ENCODE results near the gene FCGR3A. TPM values are rescaled to one million over a fixed set of nuclear protein-coding genes. Genes with fewer than 3 reads are reported as not detected.
"Not testable (repeated sequence)": the region's sequence is repeated elsewhere in the genome, so short reads cannot be mapped to it uniquely, and the experiment has no call there.

FCGR3A gene
- total RNA-seq, 1 experiment from 2014 or later: not detected

- peak overlapping the region; percentile 4 for H3K4me3 Mint-ChIP-seq (ENCODE audit: low read depth, unreplicated experiment)
- CTCF ChIA-PET; H3K27me3 Mint-ChIP-seq (ENCODE audit: unreplicated experiment); H3K9me3 Mint-ChIP-seq (ENCODE audit: low read depth, unreplicated experiment); H3K36me3 Mint-ChIP-seq (ENCODE audit: insufficient read depth, unreplicated experiment): not testable (repeated sequence)
- peaks cover 14% of the 10 kb centered on the region for H3K4me1 Mint-ChIP-seq (ENCODE audit: low read depth, unreplicated experiment)
- BruUV-seq (replicated peaks): TSS peak; percentile 82
- intact Hi-C loops (cut with micrococcal nuclease; ENCODE audit: unreplicated experiment): loop anchor here (10.0 kb wide), 1 partner anchor 184 kb away; the partner anchor contains the start of gene DUSP12
- peak; percentile 60 for DNase-seq
- peak overlapping the region; percentile 12 for H3K27ac Mint-ChIP-seq (ENCODE audit: unreplicated experiment)
Observed at GRCh38 chr1:161560960-161561715, 11.5 kb upstream of the FCGR3A start.

- H3K9me3 Mint-ChIP-seq (ENCODE audit: low read depth, unreplicated experiment); BruUV-seq (replicated peaks); H3K27ac Mint-ChIP-seq (ENCODE audit: unreplicated experiment); H3K4me1 Mint-ChIP-seq (ENCODE audit: low read depth, unreplicated experiment); H3K4me3 Mint-ChIP-seq (ENCODE audit: low read depth, unreplicated experiment); intact Hi-C loops (cut with micrococcal nuclease; ENCODE audit: unreplicated experiment); H3K36me3 Mint-ChIP-seq (ENCODE audit: insufficient read depth, unreplicated experiment); CTCF ChIA-PET; DNase-seq: not testable (repeated sequence)
- peaks cover 18% of the 10 kb centered on the region for H3K27me3 Mint-ChIP-seq (ENCODE audit: unreplicated experiment)
Observed at GRCh38 chr1:161557506-161558450, 8.2 kb upstream of the FCGR3A start.

GRCh38 chr1:161556990-161557389, 7.4 kb upstream of the FCGR3A start:
- BruUV-seq (replicated peaks); DNase-seq; H3K27ac Mint-ChIP-seq (ENCODE audit: unreplicated experiment); H3K36me3 Mint-ChIP-seq (ENCODE audit: insufficient read depth, unreplicated experiment); CTCF ChIA-PET; H3K9me3 Mint-ChIP-seq (ENCODE audit: low read depth, unreplicated experiment); H3K4me1 Mint-ChIP-seq (ENCODE audit: low read depth, unreplicated experiment); H3K4me3 Mint-ChIP-seq (ENCODE audit: low read depth, unreplicated experiment); intact Hi-C loops (cut with micrococcal nuclease; ENCODE audit: unreplicated experiment): not testable (repeated sequence)
- peaks cover 18% of the 10 kb centered on the region for H3K27me3 Mint-ChIP-seq (ENCODE audit: unreplicated experiment)

- DNase-seq; H3K27ac Mint-ChIP-seq (ENCODE audit: unreplicated experiment); intact Hi-C loops (cut with micrococcal nuclease; ENCODE audit: unreplicated experiment); CTCF ChIA-PET; BruUV-seq (replicated peaks); H3K36me3 Mint-ChIP-seq (ENCODE audit: insufficient read depth, unreplicated experiment); H3K4me3 Mint-ChIP-seq (ENCODE audit: low read depth, unreplicated experiment); H3K4me1 Mint-ChIP-seq (ENCODE audit: low read depth, unreplicated experiment); H3K9me3 Mint-ChIP-seq (ENCODE audit: low read depth, unreplicated experiment): not testable (repeated sequence)
- peaks cover 18% of the 10 kb centered on the region for H3K27me3 Mint-ChIP-seq (ENCODE audit: unreplicated experiment)
Observed at GRCh38 chr1:161556143-161556542, 6.5 kb upstream of the FCGR3A start.

GRCh38 chr1:161554815-161555417, 5.3 kb upstream of the FCGR3A start:
- peaks cover 18% of the 10 kb centered on the region for H3K27me3 Mint-ChIP-seq (ENCODE audit: unreplicated experiment)
- DNase-seq; H3K4me3 Mint-ChIP-seq (ENCODE audit: low read depth, unreplicated experiment); intact Hi-C loops (cut with micrococcal nuclease; ENCODE audit: unreplicated experiment); CTCF ChIA-PET; H3K9me3 Mint-ChIP-seq (ENCODE audit: low read depth, unreplicated experiment); H3K4me1 Mint-ChIP-seq (ENCODE audit: low read depth, unreplicated experiment); H3K27ac Mint-ChIP-seq (ENCODE audit: unreplicated experiment); H3K36me3 Mint-ChIP-seq (ENCODE audit: insufficient read depth, unreplicated experiment); BruUV-seq (replicated peaks): not testable (repeated sequence)

- CTCF ChIA-PET: not testable (repeated sequence)
Observed at GRCh38 chr1:161554340-161554739, 4.7 kb upstream of the FCGR3A start.

GRCh38 chr1:161553631-161554030, 4.0 kb upstream of the FCGR3A start:
- CTCF ChIA-PET; DNase-seq; BruUV-seq (replicated peaks); H3K9me3 Mint-ChIP-seq (ENCODE audit: low read depth, unreplicated experiment); H3K4me1 Mint-ChIP-seq (ENCODE audit: low read depth, unreplicated experiment); H3K4me3 Mint-ChIP-seq (ENCODE audit: low read depth, unreplicated experiment); intact Hi-C loops (cut with micrococcal nuclease; ENCODE audit: unreplicated experiment); H3K27ac Mint-ChIP-seq (ENCODE audit: unreplicated experiment); H3K36me3 Mint-ChIP-seq (ENCODE audit: insufficient read depth, unreplicated experiment): not testable (repeated sequence)
- peaks cover 18% of the 10 kb centered on the region for H3K27me3 Mint-ChIP-seq (ENCODE audit: unreplicated experiment)

More at GRCh38 chr1:161554340-161554739, 4.7 kb upstream of the FCGR3A start:
- H3K4me1 Mint-ChIP-seq (ENCODE audit: low read depth, unreplicated experiment); BruUV-seq (replicated peaks); intact Hi-C loops (cut with micrococcal nuclease; ENCODE audit: unreplicated experiment); H3K27ac Mint-ChIP-seq (ENCODE audit: unreplicated experiment); H3K4me3 Mint-ChIP-seq (ENCODE audit: low read depth, unreplicated experiment); H3K9me3 Mint-ChIP-seq (ENCODE audit: low read depth, unreplicated experiment); H3K36me3 Mint-ChIP-seq (ENCODE audit: insufficient read depth, unreplicated experiment); DNase-seq: not testable (repeated sequence)
- H3K27me3 Mint-ChIP-seq (ENCODE audit: unreplicated experiment): peaks cover 18% of the 10 kb centered on the region

- CTCF ChIA-PET: interaction anchor here (0.7 kb wide), 1 partner anchor 597 kb away, joined by 3 read pairs; no protein-coding TSS in a partner anchor
- BruUV-seq (replicated peaks); H3K4me3 Mint-ChIP-seq (ENCODE audit: low read depth, unreplicated experiment); H3K27ac Mint-ChIP-seq (ENCODE audit: unreplicated experiment); H3K9me3 Mint-ChIP-seq (ENCODE audit: low read depth, unreplicated experiment); H3K36me3 Mint-ChIP-seq (ENCODE audit: insufficient read depth, unreplicated experiment); intact Hi-C loops (cut with micrococcal nuclease; ENCODE audit: unreplicated experiment); H3K4me1 Mint-ChIP-seq (ENCODE audit: low read depth, unreplicated experiment); DNase-seq: not testable (repeated sequence)
- H3K27me3 Mint-ChIP-seq (ENCODE audit: unreplicated experiment): peaks cover 15% of the 10 kb centered on the region
Observed at GRCh38 chr1:161550942-161551341, 1.3 kb upstream of the FCGR3A start.

GRCh38 chr1:161548749-161549406, 740 bp downstream of the FCGR3A start:
- H3K4me3 Mint-ChIP-seq (ENCODE audit: low read depth, unreplicated experiment); H3K4me1 Mint-ChIP-seq (ENCODE audit: low read depth, unreplicated experiment); H3K36me3 Mint-ChIP-seq (ENCODE audit: insufficient read depth, unreplicated experiment); BruUV-seq (replicated peaks); H3K27ac Mint-ChIP-seq (ENCODE audit: unreplicated experiment); H3K9me3 Mint-ChIP-seq (ENCODE audit: low read depth, unreplicated experiment); H3K27me3 Mint-ChIP-seq (ENCODE audit: unreplicated experiment); CTCF ChIA-PET; DNase-seq: not testable (repeated sequence)
- intact Hi-C loops (cut with micrococcal nuclease; ENCODE audit: unreplicated experiment): loop anchor here (10.0 kb wide), 1 partner anchor 76 kb away; no protein-coding TSS in a partner anchor
